ENCODE results near the gene CEP128. TPM values are rescaled to one million over a fixed set of nuclear protein-coding genes. Genes with fewer than 3 reads are reported as not detected.

The CEP128 gene
- total and polyA plus RNA-seq, 2 experiments from 2014 or later = 7.6 to 17.6 TPM

GRCh38 chr14:80771201-80771600 lies 170.3 kb downstream of the CEP128 start:
- Mint-ChIP-seq H3K9me3 (no peaks in the 10 kb centered on the region), H3K4me1 (peaks cover 11% of the 10 kb centered on the region; the same call in 2 of the 3 replicates), H3K4me3 (no peak overlapping the region), H3K36me3 (ENCODE audit: low read depth) (no peaks in the 10 kb centered on the region; the same call in 2 of the 3 replicates), H3K27me3 (ENCODE audit: insufficient read depth, low read depth, poor library complexity) (no peaks in the 10 kb centered on the region), H3K27ac (no peak overlapping the region)
- no peaks in the 10 kb centered on the region for H4K20me1 ChIP-seq (replicated peaks; ENCODE audit: insufficient read depth)
- no peak for ATAC-seq
- H3K27ac ChIP-seq (ENCODE audit: low read depth) = no peak overlapping the region
- no peaks in the 10 kb centered on the region for H3K27me3 ChIP-seq (ENCODE audit: insufficient read depth)
- H3K4me1 ChIP-seq (ENCODE audit: insufficient read depth) = peaks cover 8% of the 10 kb centered on the region; the same call in 1 of the 2 replicates
- TF ChIP-seq ZNF331 (CRISPR knock-in tag; IDR thresholded peaks at IDR 0.05; ENCODE audit: low read depth) (no peak), CREB1 (CRISPR knock-in tag; IDR thresholded peaks at IDR 0.05; ENCODE audit: low read depth) (no peak), EZH2 (IDR thresholded peaks at IDR 0.05; ENCODE audit: low read depth, unreplicated experiment) (no peak), ZNF114 (CRISPR knock-in tag; IDR thresholded peaks at IDR 0.05) (no peak), ZNF462 (CRISPR knock-in tag; IDR thresholded peaks at IDR 0.05) (no peak), ETS1 (IDR thresholded peaks at IDR 0.05) (no peak), REST (IDR thresholded peaks at IDR 0.05; ENCODE audit: unreplicated experiment) (no peak), CTCF (conservative IDR thresholded peaks at IDR 0.05; ENCODE audit: low read depth in 2 of 2) (no peak), STAT1 (IDR thresholded peaks at IDR 0.05; ENCODE audit: unreplicated experiment) (no peak), NANOG (IDR thresholded peaks at IDR 0.05; ENCODE audit: borderline replicate concordance) (no peak), JUNB (IDR thresholded peaks at IDR 0.05; ENCODE audit: unreplicated experiment) (no peak), POLR2AphosphoS5 (IDR thresholded peaks at IDR 0.05; ENCODE audit: low read depth) (no peak), EZH2phosphoT487 (IDR thresholded peaks at IDR 0.05; ENCODE audit: unreplicated experiment) (no peak)
- no peaks in the 10 kb centered on the region for H3K79me2 ChIP-seq (replicated peaks; ENCODE audit: insufficient read depth)
- no peak overlapping the region for H2AFZ ChIP-seq
- H3F3A ChIP-seq (replicated peaks; ENCODE audit: low read depth) = no peaks in the 10 kb centered on the region
- H3K36me3 ChIP-seq (ENCODE audit: insufficient read depth) = no peaks in the 10 kb centered on the region
- DNase-seq (ENCODE audit: low spot score) = no peak
- no peak overlapping the region for H3K4me3 ChIP-seq
- H3K4me2 ChIP-seq = no peak overlapping the region
- no peaks in the 10 kb centered on the region for H3K9me2 ChIP-seq (ENCODE audit: insufficient read depth)
